ENCODE results near the gene ATG13.

The ATG13 gene

DNA sequence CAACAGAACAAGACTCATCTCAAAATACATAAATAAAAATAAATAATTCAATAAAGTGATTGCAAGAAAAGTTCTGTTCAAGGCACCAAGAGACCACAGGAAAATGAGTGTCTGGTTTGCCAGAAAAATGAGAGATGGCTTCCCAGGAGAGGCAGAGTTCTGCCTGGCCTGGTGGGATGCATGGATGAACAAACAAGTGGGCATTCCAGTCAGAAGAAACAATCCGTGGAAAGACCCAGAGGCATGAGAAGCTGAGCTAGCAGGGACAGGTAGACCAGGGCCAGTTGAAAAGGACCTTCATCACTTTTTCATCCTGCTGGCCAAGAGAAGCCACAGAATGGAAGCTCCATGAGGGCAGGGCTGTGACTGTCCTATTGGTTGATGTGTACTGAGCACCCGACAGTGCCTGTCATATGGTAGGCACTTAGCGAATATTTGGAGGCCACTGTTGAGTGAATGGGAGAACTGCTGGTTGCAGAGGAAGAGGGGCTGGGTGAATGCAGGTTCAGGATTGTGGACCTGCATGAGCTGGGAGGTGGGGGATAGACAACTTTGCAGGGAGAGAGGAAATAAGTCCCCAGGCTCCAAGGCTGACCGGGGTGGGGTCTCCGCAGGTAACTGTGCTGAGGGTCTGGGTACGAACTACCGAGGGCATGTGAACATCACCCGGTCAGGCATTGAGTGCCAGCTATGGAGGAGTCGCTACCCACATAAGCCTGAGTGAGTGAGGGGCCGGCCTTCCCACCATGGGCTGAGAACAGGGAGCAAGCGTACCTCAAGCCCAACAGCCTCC is 105.4 kb downstream of the ATG13 start:
- DNase-seq (ENCODE audit: low read depth, low spot score), result no peak

DNA sequence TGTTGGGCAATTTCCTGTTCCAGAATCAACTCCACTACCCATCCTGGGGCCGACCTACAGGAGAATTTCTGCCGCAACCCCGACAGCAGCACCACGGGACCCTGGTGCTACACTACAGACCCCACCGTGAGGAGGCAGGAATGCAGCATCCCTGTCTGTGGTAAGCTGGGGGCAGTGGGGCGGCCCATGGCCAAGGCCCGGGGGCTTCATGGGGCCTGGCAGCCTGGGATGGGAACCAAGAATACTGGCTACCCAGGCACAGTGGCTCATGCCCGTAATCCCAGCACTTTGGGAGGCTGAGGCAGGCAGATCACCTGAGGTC is 106.0 kb downstream of the ATG13 start:
- no peak for DNase-seq (ENCODE audit: low read depth, low spot score)

DNA sequence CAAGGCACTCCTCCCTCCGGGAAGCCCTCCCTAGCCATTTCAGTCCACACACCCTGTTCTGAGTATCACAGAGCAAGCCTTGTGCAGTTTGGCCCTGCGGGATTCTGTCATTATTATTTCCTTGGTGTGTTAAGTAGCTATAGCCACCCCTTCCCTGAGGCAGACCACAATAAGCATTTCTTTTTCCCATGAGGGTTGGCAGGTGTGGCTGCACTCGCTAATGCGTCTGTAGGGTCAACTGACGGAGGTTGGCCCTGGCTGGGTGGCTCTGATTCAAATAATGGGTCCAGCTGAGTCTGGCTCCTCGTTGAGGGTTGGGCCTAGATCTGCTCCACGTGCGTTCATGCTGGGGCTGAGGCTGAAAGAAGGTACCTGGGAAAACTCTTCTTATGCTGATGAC is 106.7 kb downstream of the ATG13 start:
- no peak for DNase-seq (ENCODE audit: low read depth, low spot score)

Data from brain pericyte (primary cell).